ENCODE results near the gene SARS2. TPM values are rescaled to one million over a fixed set of nuclear protein-coding genes. Genes with fewer than 3 reads are reported as not detected.
A peak's percentile ranks its signal among the peaks of the same experiment; 100 is the strongest.

The SARS2 gene
- total RNA-seq, 2 donors from 2014 or later, result 27.5 to 49.3 TPM

DNA sequence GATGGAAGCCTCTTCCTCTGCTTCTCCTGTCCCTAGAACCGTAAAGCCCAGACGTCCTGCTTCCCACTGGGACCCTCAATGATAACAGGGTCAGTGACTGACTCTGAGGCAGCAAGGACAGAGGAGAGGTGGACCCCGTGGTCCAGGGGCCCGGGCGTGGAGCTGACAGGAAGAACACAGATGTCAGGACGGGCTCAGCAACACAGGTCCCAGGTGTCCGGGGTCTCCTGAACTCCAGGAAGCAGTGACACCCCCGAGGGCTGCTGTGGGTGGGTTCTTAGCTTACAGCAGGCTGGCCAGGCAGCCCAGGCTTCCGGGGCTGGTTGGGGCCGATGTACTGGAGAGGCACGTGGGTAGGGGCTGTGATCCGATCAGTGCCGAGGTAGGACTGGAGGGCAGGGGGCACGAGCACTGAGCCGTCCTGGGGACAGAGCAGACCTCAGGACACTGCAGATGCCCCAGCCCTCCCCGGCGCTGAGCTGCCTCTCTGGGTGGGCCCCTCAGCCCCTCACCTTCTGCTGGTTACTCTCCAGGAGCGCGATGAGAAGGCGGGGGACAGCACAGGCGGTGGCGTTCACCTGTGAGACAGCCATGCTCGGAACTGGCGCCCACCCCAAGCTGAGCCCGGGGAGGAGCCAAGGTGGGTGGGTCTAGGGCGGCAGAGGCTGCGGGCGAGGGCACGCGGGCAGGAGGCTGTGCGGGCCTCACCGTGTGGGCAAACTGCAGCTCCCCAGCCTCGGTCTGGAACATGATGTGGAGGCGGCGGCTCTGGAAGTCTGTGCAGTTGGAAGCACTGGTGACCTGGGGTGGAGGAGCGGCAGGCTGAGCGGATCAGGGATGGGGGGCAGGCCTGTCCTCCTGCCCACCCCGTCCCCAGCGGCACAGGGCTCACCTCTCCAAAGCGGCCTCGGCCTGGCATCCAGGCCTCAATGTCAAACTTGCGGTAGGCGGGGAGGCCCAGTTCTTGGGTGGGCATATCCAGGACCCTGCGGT is 14.9 kb downstream of the SARS2 start:
- H3K27me3 Mint-ChIP-seq, result no peaks in the 10 kb centered on the region
- H3K36me3 Mint-ChIP-seq (ENCODE audit: low read depth), result no peaks in the 10 kb centered on the region
- no peaks in the 10 kb centered on the region for H3K9me3 Mint-ChIP-seq
- H3K4me3 Mint-ChIP-seq, result no peak overlapping the region
- no peaks in the 10 kb centered on the region for H3K4me1 Mint-ChIP-seq
- ATAC-seq (replicated peaks), result no peak
- H3K27ac Mint-ChIP-seq, result no peak overlapping the region

DNA sequence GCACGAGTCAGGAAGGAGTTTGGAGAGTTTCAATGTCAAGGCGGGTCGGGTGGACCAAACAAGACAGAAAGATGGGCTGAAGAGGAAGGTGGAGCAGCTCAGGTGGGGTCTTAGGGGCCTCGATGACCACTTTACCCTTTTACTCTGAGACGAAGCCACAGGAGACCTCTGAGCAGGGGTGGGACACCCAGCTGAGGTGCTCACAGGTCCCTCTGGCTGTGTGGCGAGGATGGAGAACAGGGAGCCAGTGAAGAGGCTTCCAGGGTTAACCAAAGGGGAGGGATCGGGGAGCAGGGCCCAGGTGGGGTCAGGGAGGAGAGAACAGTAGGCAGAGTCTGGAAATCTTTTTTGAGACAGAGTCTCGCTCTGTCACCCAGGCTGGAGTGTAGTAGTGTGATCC is 16.6 kb downstream of the SARS2 start:
- peaks cover 5% of the 10 kb centered on the region for H3K36me3 Mint-ChIP-seq (ENCODE audit: low read depth)
- H3K27ac Mint-ChIP-seq, result no peak overlapping the region
- ATAC-seq (replicated peaks), result no peak
- no peak overlapping the region for H3K4me3 Mint-ChIP-seq
- no peaks in the 10 kb centered on the region for H3K4me1 Mint-ChIP-seq
- no peaks in the 10 kb centered on the region for H3K9me3 Mint-ChIP-seq
- H3K27me3 Mint-ChIP-seq, result no peaks in the 10 kb centered on the region

DNA sequence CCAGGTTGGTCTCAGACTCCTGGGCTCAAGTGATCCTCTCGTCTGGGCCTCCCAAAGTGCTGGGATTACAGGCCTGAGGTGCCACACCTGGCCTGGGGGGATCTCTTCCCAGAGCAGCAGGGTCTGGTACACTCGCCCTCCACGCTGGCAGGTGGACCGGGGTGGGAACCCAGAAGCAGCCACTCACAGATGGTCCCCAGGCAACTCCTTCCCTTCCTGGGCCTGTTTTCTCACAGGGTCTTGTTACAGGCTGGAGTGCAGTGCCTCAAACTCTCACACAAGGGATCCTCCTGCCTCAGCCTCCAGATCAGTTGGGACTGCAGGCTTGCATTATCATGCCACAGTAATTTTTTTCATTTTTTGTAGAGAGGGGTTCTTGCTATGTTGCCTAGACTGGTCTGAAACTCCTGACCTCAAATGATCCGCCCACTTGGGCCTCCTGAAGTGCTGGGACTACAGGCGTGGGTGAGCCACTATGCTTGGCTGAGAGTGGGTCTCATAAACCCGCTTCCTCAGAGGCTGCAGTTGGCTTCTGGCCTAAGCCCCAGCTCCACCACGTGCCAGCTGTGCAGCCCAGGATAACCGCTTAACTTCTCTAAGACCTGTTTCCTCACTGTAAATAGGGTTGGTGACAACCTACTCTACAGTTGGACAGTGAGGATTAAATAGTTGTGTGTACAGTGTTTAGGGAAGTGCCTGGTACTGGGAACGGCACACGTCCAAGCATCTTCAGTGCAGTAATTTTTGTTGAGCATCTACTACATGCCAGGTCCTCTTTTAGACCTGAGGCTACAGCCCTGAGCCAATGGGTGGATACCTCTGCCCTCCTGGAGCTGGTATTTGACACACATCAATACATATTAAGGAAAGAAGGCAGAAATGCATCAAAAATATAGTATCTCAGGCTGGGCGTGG is 17.7 kb downstream of the SARS2 start:
- peak; percentile 65 for ATAC-seq (replicated peaks)
- Mint-ChIP-seq H3K4me3 (no peak overlapping the region), H3K27me3 (no peaks in the 10 kb centered on the region), H3K4me1 (no peaks in the 10 kb centered on the region), H3K27ac (peak overlapping the region; percentile 32), H3K36me3 (ENCODE audit: low read depth) (peaks cover 16% of the 10 kb centered on the region), H3K9me3 (no peaks in the 10 kb centered on the region)

DNA sequence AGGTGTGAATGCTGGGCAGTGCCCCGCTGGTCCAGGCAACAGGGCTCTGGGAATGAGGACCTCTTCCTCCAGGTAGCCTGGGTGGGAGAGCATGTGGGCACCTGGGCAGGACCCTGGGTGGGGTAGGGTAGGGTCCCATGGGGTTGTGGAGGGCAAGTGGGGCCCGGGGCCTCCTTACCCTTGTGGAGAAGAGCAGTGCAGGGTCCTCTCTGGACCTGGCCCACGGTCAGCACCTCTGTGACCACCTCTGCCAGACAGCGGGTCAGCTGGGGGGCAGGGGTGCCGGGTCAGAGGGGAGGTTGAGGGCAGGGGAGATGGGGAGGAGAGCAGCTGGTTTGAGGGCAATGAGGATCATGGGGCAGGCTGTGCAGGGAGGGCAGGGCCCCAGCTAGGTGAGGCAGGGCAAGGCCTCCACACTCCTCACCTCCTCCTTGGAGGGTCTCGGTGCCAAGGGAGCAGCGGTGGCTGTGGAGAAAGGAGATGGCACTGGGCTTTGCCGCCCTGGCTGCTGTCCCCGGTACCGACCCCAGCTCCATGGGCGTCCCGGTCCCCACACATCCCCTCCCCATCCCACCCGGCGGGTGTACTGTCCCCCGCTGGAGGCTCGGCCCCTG is 19.1 kb downstream of the SARS2 start:
- H3K9me3 Mint-ChIP-seq, result no peaks in the 10 kb centered on the region
- no peaks in the 10 kb centered on the region for H3K4me1 Mint-ChIP-seq
- H3K27me3 Mint-ChIP-seq, result no peaks in the 10 kb centered on the region
- no peak overlapping the region for H3K4me3 Mint-ChIP-seq
- peaks cover 29% of the 10 kb centered on the region for H3K36me3 Mint-ChIP-seq (ENCODE audit: low read depth)
- no peak overlapping the region for H3K27ac Mint-ChIP-seq
- ATAC-seq (replicated peaks), result no peak

DNA sequence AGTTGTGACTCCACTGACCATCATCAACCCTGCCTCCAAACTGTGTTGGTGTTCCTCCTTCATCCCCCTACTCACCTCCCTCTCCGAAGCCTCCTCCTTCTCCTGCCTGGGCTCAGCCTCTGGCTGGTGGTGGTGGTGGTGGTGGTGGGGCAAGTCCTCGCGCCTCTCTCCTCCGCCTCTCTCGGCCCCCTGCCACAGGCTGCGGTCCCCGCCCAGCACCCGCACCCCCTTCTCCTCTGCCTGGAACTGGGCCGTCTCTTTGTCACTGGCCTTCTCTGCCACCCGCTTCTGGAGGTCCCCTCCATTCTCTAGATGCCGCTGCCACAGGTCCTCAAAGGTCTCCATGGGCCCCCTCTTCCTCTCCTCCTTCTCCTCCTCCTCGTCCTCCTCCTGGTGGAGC is 20.1 kb downstream of the SARS2 start:
- Mint-ChIP-seq H3K4me1 (no peaks in the 10 kb centered on the region), H3K27me3 (no peaks in the 10 kb centered on the region), H3K9me3 (no peaks in the 10 kb centered on the region), H3K4me3 (no peak overlapping the region), H3K36me3 (ENCODE audit: low read depth) (peaks cover 34% of the 10 kb centered on the region), H3K27ac (peak overlapping the region; percentile 6)
- ATAC-seq (replicated peaks), result no peak

DNA sequence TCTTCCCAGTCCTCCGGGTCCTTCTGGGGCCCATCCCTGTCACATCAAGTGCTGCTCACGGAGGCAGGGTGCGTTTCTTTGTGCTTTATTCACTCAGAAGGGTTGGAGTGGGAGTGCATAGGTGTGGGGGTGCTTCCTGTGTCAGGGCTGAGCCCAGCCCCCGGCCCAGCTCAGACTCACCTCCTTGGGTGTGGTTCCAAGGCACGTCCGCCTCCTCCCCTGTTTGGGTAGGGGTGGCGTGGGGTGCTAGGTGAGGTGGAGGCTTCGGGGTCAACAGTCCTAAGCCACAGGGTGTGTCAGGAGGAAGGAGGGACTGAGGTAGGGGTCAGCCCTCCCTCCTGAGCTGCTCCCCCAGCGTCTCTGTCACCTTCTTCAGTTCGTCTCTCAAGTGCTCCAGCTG is 21.7 kb downstream of the SARS2 start:
- H3K36me3 Mint-ChIP-seq (ENCODE audit: low read depth), result peaks cover 49% of the 10 kb centered on the region
- no peaks in the 10 kb centered on the region for H3K4me1 Mint-ChIP-seq
- H3K9me3 Mint-ChIP-seq, result no peaks in the 10 kb centered on the region
- H3K4me3 Mint-ChIP-seq, result no peak overlapping the region
- H3K27me3 Mint-ChIP-seq, result no peaks in the 10 kb centered on the region
- no peak for ATAC-seq (replicated peaks)
- peak overlapping the region; percentile 67 for H3K27ac Mint-ChIP-seq

DNA sequence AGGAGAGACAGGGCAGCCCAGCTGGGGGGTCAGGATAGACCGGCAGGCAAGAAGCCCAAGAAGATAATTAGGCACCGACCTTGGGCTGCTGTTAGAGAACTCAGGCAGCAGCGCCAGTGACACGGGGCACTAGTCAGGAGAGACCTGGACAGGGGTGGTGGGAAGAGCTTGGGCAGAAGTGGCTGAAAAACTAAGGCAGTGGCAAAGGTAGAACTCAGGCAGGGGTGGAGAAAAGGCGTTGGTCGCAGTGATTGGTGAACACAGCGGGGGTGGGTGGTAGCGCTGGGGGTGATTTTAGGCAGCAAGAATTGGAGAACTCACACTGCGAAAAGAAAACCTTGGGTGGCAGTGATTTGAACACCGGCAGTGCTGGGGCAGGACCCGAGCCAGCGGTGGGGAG is 22.9 kb downstream of the SARS2 start:
- Mint-ChIP-seq H3K4me1 (no peaks in the 10 kb centered on the region), H3K27me3 (no peaks in the 10 kb centered on the region), H3K36me3 (ENCODE audit: low read depth) (peaks cover 62% of the 10 kb centered on the region), H3K27ac (no peak overlapping the region), H3K4me3 (no peak overlapping the region), H3K9me3 (no peaks in the 10 kb centered on the region)
- no peak for ATAC-seq (replicated peaks)

DNA sequence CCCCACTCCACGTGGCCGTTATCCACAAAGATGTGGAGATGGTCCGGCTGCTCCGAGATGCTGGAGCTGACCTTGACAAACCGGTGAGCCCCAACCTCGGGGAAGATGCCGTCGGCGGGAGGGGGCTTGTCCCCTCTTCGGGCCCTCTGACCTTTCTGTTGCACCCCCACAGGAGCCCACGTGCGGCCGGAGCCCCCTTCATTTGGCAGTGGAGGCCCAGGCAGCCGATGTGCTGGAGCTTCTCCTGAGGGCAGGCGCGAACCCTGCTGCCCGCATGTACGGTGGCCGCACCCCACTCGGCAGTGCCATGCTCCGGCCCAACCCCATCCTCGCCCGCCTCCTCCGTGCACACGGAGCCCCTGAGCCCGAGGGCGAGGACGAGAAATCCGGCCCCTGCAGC is 23.3 kb downstream of the SARS2 start:
- no peak overlapping the region for H3K4me3 Mint-ChIP-seq
- H3K27me3 Mint-ChIP-seq, result no peaks in the 10 kb centered on the region
- peaks cover 63% of the 10 kb centered on the region for H3K36me3 Mint-ChIP-seq (ENCODE audit: low read depth)

DNA sequence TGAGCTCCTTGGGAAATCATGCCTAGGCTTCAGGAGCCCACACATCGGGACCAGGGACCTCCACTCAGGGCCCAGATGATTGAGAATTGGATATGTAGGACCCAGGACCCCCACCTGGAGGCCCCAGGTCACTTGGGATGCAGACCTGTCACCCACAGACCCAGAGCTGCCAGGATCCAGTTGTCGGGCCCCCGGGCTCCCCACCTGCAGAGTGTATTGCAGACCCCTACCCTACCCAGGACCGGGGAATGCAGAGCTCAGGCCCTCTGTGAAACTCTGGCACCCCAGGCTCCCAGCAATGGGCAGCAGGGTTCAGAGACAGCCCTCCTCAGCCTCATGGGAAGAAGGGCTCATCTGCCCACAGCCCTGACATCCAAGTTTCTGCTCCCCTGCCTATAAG is 24.9 kb downstream of the SARS2 start:
- ATAC-seq (replicated peaks), result no peak
- Mint-ChIP-seq H3K27me3 (no peaks in the 10 kb centered on the region), H3K9me3 (no peaks in the 10 kb centered on the region), H3K36me3 (ENCODE audit: low read depth) (peaks cover 76% of the 10 kb centered on the region), H3K4me1 (peaks cover 4% of the 10 kb centered on the region), H3K27ac (no peak overlapping the region), H3K4me3 (no peak overlapping the region)

More for the DNA sequence above, 23.3 kb downstream of the SARS2 start:
- Mint-ChIP-seq H3K27ac (no peak overlapping the region), H3K9me3 (no peaks in the 10 kb centered on the region), H3K4me1 (no peaks in the 10 kb centered on the region)
- no peak for ATAC-seq (replicated peaks)

DNA sequence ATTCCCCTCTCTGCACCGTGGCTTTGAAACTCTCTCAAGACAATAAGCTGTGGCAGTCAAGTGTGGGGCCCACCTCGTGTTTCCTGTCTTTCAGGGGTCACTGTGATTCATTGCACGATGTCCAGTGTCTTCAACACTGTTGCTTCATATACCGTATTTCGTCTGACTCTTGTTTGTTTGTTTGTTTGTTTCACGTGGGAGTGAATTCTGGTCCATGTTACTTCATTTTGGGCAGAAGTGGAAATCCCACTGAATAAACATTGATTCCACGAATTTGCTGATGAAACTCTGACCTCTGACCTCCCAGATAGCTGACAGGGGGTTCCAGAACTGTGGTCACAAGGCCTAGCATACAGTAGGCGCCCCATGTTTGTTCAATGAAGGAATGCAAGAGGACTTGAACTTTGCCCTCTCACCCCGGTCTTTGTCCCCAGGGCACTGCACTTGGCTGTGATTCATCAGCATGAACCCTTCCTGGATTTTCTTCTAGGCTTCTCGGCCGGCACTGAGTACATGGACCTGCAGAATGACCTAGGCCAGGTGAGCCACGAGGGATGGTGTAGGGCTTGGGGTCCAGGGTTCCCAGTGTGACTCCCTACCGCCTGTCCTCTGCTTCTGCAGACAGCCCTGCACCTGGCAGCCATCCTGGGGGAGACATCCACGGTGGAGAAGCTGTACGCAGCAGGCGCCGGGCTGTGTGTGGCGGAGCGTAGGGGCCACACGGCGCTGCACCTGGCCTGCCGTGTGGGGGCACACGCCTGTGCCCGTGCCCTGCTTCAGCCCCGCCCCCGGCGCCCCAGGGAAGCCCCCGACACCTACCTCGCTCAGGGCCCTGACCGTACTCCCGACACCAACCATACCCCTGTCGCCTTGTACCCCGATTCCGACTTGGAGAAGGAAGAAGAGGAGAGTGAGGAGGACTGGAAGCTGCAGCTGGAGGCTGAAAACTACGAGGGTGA is 25.7 kb downstream of the SARS2 start:
- Mint-ChIP-seq H3K4me3 (no peak overlapping the region), H3K9me3 (no peaks in the 10 kb centered on the region), H3K4me1 (peaks cover 6% of the 10 kb centered on the region), H3K27me3 (no peaks in the 10 kb centered on the region), H3K36me3 (ENCODE audit: low read depth) (peaks cover 79% of the 10 kb centered on the region), H3K27ac (peak overlapping the region; percentile 39)
- ATAC-seq (replicated peaks), result no peak

DNA sequence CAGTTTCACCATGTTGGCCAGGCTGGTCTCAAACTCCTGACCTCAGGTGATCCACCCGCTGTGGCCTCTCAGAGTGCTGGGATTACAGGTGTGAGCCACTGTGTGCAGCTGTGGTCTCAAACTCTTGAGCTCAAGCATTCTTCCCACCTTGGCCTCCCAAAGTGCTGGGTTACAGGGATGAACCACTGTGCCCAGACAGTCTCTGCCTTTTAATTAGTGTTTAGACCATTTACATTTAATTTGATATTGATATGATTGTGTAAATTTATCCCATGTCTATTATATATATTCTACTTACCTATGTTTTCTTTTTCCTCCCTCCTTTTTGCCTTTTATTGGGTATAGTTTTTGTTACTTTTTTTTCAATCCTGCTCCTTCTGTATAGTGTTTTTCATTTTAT is 28.9 kb downstream of the SARS2 start:
- H3K9me3 Mint-ChIP-seq, result no peaks in the 10 kb centered on the region
- peaks cover 15% of the 10 kb centered on the region for H3K4me1 Mint-ChIP-seq
- H3K27me3 Mint-ChIP-seq, result no peaks in the 10 kb centered on the region
- no peak for ATAC-seq (replicated peaks)
- peak overlapping the region; percentile 88 for H3K4me3 Mint-ChIP-seq
- no peak overlapping the region for H3K27ac Mint-ChIP-seq
- H3K36me3 Mint-ChIP-seq (ENCODE audit: low read depth), result peaks cover 51% of the 10 kb centered on the region

DNA sequence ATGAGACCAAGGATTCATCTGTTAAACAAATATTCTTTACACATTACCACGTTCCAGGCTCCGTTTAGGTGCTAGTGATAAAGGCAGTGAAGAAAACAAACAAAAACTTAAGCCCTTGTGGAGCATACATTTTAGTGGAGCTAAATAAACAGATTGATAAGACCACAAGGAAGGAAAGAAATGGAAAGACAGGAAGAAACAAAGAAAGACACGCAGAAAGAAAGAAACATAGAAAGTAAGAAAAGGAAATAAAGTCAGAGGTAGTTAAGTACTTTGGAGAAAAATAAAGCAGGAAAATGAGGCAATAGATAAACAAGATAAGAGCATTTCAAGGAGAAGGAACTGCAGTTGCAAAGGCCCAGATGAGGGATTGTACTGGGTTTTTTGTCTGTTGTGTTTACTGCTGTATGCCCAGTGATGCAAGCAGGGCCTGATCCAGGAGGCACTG is 29.8 kb downstream of the SARS2 start:
- no peaks in the 10 kb centered on the region for H3K27me3 Mint-ChIP-seq
- peaks cover 47% of the 10 kb centered on the region for H3K36me3 Mint-ChIP-seq (ENCODE audit: low read depth)
- no peaks in the 10 kb centered on the region for H3K9me3 Mint-ChIP-seq
- no peak for ATAC-seq (replicated peaks)
- peak overlapping the region; percentile 84 for H3K27ac Mint-ChIP-seq
- peaks cover 15% of the 10 kb centered on the region for H3K4me1 Mint-ChIP-seq
- H3K4me3 Mint-ChIP-seq, result peak overlapping the region; percentile 88

DNA sequence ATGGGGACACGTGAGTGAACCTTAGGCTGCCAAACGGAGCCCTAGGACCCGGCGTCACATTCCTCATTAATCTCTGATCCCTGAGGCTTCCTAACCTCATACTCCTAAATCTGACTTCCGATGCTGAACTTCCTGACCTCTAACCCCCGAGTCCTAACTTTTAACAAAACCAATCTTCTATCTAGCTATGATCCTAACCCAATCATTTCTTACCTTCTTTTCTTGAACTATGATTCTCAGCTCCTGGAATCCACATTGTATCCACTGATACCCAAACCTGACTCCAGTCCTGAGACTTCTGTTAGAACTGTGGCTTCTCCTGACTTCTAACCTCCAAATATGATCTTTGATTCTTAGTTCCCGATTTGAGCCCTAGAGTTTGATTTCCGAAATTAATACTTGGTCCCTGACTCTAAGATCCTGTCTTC is 30.3 kb downstream of the SARS2 start:
- peaks cover 15% of the 10 kb centered on the region for H3K4me1 Mint-ChIP-seq
- peak overlapping the region; percentile 88 for H3K4me3 Mint-ChIP-seq
- H3K36me3 Mint-ChIP-seq (ENCODE audit: low read depth), result peaks cover 42% of the 10 kb centered on the region
- H3K9me3 Mint-ChIP-seq, result no peaks in the 10 kb centered on the region
- ATAC-seq (replicated peaks), result no peak
- H3K27me3 Mint-ChIP-seq, result no peaks in the 10 kb centered on the region
- H3K27ac Mint-ChIP-seq, result peak overlapping the region; percentile 84

Data from activated T-helper 17 cell treated with anti-CD3 and anti-CD28 coated beads, Interleukin-2, amount 50 U/mL, for 72 hours (primary cell).